ENCODE results near the gene SCNN1A. TPM values are rescaled to one million over a fixed set of nuclear protein-coding genes. Genes with fewer than 3 reads are reported as not detected.
A peak's percentile ranks its signal among the peaks of the same experiment; 100 is the strongest.

SCNN1A gene
- total and polyA plus RNA-seq, 8 donors = 16.6 to 486 (median 166) TPM

- WGBS, 5 donors = 65 to 82% (median 72%) methylated on average over 8 of the region's 8 CpGs
- TF ChIP-seq EP300 (IDR thresholded peaks at IDR 0.05) (no peak), POLR2AphosphoS5 (IDR thresholded peaks at IDR 0.05) (no peak), POLR2A (IDR thresholded peaks at IDR 0.05) (no peak)
- TF ChIP-seq, protein P1, sequence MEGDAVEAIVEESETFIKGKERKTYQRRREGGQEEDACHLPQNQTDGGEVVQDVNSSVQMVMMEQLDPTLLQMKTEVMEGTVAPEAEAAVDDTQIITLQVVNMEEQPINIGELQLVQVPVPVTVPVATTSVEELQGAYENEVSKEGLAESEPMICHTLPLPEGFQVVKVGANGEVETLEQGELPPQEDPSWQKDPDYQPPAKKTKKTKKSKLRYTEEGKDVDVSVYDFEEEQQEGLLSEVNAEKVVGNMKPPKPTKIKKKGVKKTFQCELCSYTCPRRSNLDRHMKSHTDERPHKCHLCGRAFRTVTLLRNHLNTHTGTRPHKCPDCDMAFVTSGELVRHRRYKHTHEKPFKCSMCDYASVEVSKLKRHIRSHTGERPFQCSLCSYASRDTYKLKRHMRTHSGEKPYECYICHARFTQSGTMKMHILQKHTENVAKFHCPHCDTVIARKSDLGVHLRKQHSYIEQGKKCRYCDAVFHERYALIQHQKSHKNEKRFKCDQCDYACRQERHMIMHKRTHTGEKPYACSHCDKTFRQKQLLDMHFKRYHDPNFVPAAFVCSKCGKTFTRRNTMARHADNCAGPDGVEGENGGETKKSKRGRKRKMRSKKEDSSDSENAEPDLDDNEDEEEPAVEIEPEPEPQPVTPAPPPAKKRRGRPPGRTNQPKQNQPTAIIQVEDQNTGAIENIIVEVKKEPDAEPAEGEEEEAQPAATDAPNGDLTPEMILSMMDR (IDR thresholded peaks at IDR 0.05) = no peak
- intact Hi-C loops (cut with DNase I; ENCODE audit: low total_unique reads) = no loop called here
- Histone ChIP-seq H3K36me3 (peaks cover 0 to 7% (median 3%) of the 10 kb centered on the region in 4 donors), H3K9me3 (no peaks in the 10 kb centered on the region), H3K4me1 (peaks cover 12 to 40% (median 38%) of the 10 kb centered on the region in 4 donors), H3K4me3 (no peak overlapping the region), H3K27me3 (peaks cover 0 to 28% (median 12%) of the 10 kb centered on the region in 3 donors), H3K27ac (peak overlapping the region; percentile 68 to 84 (median 80))
- DNase-seq = no peak
Observed at GRCh38 chr12:6311822-6312528, 63.4 kb downstream of the SCNN1A start.

DNA sequence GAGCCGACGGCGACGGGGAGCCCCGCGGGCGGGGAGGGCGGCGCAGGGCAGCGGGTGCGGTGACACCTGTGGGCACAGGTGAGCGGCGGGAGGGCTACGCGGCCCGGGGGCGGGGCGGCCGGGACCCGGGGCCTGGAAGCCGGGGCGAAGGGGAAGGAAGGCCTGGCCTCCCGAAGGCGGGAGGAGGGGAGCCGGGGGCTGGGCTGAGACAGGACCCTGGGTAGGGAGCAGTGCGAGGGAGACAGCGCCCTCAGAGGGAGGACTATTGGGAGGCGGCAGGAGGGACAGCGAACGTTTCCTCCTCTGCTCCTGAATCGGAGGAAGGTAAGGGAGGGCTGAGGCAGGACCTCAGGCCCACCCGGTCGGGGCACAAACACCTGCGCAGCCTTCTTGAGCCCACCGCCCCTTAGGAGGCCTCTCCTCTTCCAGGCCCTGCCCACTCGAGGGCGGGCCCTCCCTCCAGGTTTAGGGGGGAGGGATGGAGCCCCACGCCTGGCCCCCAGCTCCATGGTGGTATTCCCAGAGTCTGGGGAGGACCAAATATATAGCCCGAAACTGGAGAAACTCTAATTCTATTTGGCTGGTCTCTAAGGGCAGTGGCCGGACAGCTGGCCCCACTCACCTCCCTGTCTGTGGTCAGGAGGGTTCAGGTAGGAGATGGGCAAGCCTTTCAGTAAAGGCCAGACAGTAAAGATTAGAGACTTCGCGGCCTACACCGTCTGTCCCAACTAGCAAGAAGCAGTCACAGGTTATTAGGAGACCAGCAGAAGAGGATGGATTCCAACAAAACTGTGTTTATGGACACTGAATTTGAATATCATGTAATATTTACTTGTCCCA lies 64.4 kb downstream of the SCNN1A start:
- Histone ChIP-seq H3K27me3 (peaks cover 0 to 28% (median 12%) of the 10 kb centered on the region in 3 donors), H3K36me3 (peaks cover 0 to 4% (median 2%) of the 10 kb centered on the region in 4 donors), H3K27ac (peak overlapping the region; percentile 73 to 84 (median 80)), H3K4me1 (peaks cover 12 to 40% (median 38%) of the 10 kb centered on the region in 4 donors), H3K9me3 (no peaks in the 10 kb centered on the region), H3K4me3 (peak overlapping the region; percentile 47 to 56 (median 49))
- peak in 1 of 2 donors; percentile 40 for DNase-seq
- 15 to 32% (median 22%) methylated on average over 15 to 43 of the region's 43 CpGs for WGBS, 5 donors
- intact Hi-C loops (cut with DNase I; ENCODE audit: low total_unique reads) = no loop called here
- TF ChIP-seq POLR2A (IDR thresholded peaks at IDR 0.05) = no peak
- no peak for TF ChIP-seq EP300 (IDR thresholded peaks at IDR 0.05)
- TF ChIP-seq, protein P1 (IDR thresholded peaks at IDR 0.05) = no peak
- no peak for TF ChIP-seq POLR2AphosphoS5 (IDR thresholded peaks at IDR 0.05)

DNA sequence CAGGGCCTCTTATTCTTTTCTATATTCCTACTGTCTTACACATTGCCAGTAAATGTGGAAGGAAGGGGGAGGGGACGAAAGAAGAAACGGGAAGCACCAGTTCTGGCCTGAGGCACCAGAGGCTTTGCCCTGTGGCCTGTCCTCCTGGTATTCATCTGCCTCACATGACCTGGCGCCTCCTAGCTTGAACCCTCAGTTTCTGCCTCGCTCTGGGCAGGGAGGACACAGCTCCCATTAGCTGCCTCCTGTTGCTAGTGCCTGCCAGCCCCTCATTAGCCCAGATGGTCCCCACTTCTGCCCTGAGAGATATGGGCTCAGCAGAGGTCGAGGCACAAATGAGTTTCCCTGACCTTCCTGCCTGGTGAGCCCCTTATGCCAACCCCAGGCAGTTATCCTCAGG lies 67.8 kb downstream of the SCNN1A start:
- Histone ChIP-seq H3K36me3 (no peaks in the 10 kb centered on the region), H3K4me3 (no peak overlapping the region), H3K9me3 (no peaks in the 10 kb centered on the region), H3K27ac (no peak overlapping the region), H3K27me3 (peaks cover 0 to 28% (median 12%) of the 10 kb centered on the region in 3 donors), H3K4me1 (peaks cover 8 to 29% (median 28%) of the 10 kb centered on the region in 4 donors)
- DNase-seq = peak in 1 of 2 donors; percentile 2
- WGBS, 5 donors = 74 to 78% (median 76%) methylated on average over 5 of the region's 5 CpGs
- TF ChIP-seq, protein P1 (IDR thresholded peaks at IDR 0.05) = no peak
- TF ChIP-seq EP300 (IDR thresholded peaks at IDR 0.05) (no peak), POLR2A (IDR thresholded peaks at IDR 0.05) (no peak)
- intact Hi-C loops (cut with DNase I; ENCODE audit: low total_unique reads) = no loop called here

DNA sequence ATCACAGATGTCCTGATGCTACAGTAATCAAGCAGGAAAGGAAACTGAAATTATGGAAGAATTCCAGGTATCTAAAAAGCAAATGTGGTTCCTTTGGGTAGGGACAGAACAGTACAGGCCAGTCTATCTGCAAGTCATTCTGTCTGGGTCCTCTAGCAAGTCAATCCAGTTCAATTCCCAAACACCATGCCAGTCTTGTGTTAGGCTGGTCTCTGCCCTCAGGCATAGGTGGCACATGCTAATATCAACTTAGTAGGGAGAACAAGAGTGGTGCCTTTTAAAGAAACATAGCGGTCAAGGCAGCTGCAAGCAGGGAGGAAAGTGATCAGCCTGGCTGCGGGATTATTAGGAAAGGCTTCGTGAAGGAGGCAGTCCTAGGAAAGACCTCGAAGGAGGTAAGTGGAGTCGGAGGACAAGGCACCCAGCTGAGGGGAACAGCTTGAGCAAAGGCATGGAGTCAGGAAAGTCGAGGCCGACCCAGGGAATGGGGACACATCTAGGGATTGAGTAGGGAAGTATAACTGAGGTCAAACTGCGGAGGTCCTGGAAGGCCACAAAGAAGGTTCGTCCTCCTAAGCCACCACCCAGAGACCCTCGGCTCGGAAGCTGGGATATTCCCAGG lies 68.7 kb downstream of the SCNN1A start:
- Histone ChIP-seq H3K4me3 (no peak overlapping the region), H3K27me3 (peaks cover 0 to 23% (median 12%) of the 10 kb centered on the region in 3 donors), H3K4me1 (peaks cover 8 to 21% (median 20%) of the 10 kb centered on the region in 4 donors), H3K27ac (no peak overlapping the region), H3K36me3 (no peaks in the 10 kb centered on the region), H3K9me3 (no peaks in the 10 kb centered on the region)
- WGBS, 5 donors = 88 to 94% (median 91%) methylated on average over 11 of the region's 11 CpGs
- TF ChIP-seq EP300 (IDR thresholded peaks at IDR 0.05) = no peak
- TF ChIP-seq POLR2A (IDR thresholded peaks at IDR 0.05) = no peak
- TF ChIP-seq, protein P1 (IDR thresholded peaks at IDR 0.05) = no peak
- TF ChIP-seq POLR2AphosphoS5 (IDR thresholded peaks at IDR 0.05) = no peak
- intact Hi-C loops (cut with DNase I; ENCODE audit: low total_unique reads) = no loop called here
- peak in 1 of 2 donors; percentile 0 for DNase-seq
